ENCODE data around the gene CTAG1B.

DNA sequence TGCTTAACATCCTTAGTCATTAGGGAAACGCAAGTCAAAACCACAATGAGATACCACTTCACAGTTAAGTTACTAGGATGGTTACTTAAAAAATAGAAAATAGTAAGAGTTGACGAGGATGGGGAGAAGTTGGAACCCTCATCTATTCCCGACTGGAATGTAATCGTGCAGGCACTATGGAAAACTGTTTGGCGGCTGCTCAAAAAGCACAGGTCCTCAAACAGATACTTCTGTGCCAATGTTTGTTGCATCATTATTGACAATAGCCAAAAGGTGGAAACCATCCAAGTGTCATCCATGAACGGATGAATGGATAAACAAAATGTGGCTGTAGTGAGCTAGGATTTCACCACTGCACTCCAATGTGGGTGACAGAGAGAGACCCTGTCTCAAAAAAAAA, 11.7 kb downstream of the CTAG1B start:
- TF ChIP-seq, protein P1, sequence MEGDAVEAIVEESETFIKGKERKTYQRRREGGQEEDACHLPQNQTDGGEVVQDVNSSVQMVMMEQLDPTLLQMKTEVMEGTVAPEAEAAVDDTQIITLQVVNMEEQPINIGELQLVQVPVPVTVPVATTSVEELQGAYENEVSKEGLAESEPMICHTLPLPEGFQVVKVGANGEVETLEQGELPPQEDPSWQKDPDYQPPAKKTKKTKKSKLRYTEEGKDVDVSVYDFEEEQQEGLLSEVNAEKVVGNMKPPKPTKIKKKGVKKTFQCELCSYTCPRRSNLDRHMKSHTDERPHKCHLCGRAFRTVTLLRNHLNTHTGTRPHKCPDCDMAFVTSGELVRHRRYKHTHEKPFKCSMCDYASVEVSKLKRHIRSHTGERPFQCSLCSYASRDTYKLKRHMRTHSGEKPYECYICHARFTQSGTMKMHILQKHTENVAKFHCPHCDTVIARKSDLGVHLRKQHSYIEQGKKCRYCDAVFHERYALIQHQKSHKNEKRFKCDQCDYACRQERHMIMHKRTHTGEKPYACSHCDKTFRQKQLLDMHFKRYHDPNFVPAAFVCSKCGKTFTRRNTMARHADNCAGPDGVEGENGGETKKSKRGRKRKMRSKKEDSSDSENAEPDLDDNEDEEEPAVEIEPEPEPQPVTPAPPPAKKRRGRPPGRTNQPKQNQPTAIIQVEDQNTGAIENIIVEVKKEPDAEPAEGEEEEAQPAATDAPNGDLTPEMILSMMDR (IDR thresholded peaks at IDR 0.05) = no peak
- TF ChIP-seq, protein P2, sequence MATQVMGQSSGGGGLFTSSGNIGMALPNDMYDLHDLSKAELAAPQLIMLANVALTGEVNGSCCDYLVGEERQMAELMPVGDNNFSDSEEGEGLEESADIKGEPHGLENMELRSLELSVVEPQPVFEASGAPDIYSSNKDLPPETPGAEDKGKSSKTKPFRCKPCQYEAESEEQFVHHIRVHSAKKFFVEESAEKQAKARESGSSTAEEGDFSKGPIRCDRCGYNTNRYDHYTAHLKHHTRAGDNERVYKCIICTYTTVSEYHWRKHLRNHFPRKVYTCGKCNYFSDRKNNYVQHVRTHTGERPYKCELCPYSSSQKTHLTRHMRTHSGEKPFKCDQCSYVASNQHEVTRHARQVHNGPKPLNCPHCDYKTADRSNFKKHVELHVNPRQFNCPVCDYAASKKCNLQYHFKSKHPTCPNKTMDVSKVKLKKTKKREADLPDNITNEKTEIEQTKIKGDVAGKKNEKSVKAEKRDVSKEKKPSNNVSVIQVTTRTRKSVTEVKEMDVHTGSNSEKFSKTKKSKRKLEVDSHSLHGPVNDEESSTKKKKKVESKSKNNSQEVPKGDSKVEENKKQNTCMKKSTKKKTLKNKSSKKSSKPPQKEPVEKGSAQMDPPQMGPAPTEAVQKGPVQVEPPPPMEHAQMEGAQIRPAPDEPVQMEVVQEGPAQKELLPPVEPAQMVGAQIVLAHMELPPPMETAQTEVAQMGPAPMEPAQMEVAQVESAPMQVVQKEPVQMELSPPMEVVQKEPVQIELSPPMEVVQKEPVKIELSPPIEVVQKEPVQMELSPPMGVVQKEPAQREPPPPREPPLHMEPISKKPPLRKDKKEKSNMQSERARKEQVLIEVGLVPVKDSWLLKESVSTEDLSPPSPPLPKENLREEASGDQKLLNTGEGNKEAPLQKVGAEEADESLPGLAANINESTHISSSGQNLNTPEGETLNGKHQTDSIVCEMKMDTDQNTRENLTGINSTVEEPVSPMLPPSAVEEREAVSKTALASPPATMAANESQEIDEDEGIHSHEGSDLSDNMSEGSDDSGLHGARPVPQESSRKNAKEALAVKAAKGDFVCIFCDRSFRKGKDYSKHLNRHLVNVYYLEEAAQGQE (IDR thresholded peaks at IDR 0.05; ENCODE audit: insufficient read depth in 1 of 2, low read depth in 2 of 2, low read length in 1 of 2) = no peak
- TF ChIP-seq POLR2AphosphoS5 (IDR thresholded peaks at IDR 0.05; ENCODE audit: low read depth, low read length) (no peak), TCF7L2 (IDR thresholded peaks at IDR 0.05; ENCODE audit: low read depth, low read length) (no peak), SIN3A (IDR thresholded peaks at IDR 0.05; ENCODE audit: borderline replicate concordance, insufficient read depth, low read depth, low read length) (no peak)
